Measurements from ENCODE around the gene SCYL2.
A peak's percentile ranks its signal among the peaks of the same experiment; 100 is the strongest.

SCYL2 gene

DNA sequence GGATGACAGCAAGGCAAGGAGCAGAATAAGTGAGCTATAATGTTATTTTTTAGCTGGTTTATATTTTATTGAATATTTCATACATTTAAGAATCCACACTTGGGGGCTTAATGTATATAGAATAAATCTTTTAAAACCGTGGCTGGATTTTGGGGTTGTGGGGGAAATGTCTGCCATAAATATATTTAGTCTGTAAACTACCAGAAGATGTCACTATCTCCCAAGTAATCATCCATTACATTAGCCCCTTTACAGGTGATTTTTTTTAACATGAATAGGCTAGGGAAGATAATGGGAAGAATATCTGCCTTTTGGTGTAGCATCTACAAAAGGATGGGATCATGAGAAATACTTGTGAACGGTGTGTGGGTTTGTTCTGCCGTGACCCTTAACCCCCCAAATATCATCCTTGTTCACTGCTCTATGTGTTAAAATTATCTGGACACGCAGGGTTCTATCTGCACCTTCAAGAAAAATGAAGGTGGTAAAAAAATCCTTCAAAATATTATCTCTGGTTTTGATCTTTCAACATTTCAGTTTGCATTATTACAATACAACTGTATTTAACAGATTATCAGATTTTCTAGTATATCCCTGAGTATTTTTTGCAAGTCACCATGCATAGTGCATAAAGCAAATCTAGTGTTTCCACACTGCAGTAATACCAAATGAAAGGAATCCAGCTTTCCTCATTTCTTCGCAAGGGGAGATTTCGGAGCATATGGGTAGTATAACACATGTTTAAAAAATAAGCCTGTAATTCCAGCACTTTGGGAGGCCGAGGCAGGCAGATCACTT, 81.9 kb downstream of the SCYL2 start:
- CTCF ChIA-PET: interaction anchor here (0.7 to 4.0 kb wide), 13 partner anchors 11 to 1390 kb away, joined by 3 to 30 read pairs (median 4); no protein-coding TSS in a partner anchor

GRCh38 chr12:100356644-100357223, 89.8 kb downstream of the SCYL2 start, which contains the start of gene SLC17A8:
Gene SLC17A8 (plus strand): TSS chr12:100357074. CDS start chr12:100357392, 318 bp downstream.
- ChIA-PET POLR2A (no interaction called here), CTCF (interaction anchor here (1.3 kb wide), 1 partner anchor 48 kb away, joined by 3 read pairs; no protein-coding TSS in a partner anchor)
- no peak for DNase-seq (ENCODE audit: extremely low spot score)
- TF ChIP-seq, protein P1, sequence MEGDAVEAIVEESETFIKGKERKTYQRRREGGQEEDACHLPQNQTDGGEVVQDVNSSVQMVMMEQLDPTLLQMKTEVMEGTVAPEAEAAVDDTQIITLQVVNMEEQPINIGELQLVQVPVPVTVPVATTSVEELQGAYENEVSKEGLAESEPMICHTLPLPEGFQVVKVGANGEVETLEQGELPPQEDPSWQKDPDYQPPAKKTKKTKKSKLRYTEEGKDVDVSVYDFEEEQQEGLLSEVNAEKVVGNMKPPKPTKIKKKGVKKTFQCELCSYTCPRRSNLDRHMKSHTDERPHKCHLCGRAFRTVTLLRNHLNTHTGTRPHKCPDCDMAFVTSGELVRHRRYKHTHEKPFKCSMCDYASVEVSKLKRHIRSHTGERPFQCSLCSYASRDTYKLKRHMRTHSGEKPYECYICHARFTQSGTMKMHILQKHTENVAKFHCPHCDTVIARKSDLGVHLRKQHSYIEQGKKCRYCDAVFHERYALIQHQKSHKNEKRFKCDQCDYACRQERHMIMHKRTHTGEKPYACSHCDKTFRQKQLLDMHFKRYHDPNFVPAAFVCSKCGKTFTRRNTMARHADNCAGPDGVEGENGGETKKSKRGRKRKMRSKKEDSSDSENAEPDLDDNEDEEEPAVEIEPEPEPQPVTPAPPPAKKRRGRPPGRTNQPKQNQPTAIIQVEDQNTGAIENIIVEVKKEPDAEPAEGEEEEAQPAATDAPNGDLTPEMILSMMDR (IDR thresholded peaks at IDR 0.05; ENCODE audit: control extremely low read depth, extremely low read depth, low read depth, missing control alignments): no peak

More for the DNA sequence above, 81.9 kb downstream of the SCYL2 start:
- POLR2A ChIA-PET: no interaction called here
- TF ChIP-seq, protein P1 (IDR thresholded peaks at IDR 0.05; ENCODE audit: control extremely low read depth, extremely low read depth, low read depth, missing control alignments): peak; percentile 33
- peak; percentile 19 for DNase-seq (ENCODE audit: extremely low spot score)

GRCh38 chr12:100359248-100359647, 92.3 kb downstream of the SCYL2 start:
- CTCF ChIA-PET: interaction anchor here (1.2 to 1.3 kb wide), 2 partner anchors 11 to 18 kb away, joined by 3 read pairs; no protein-coding TSS in a partner anchor
- POLR2A ChIA-PET: no interaction called here
- TF ChIP-seq, protein P1 (IDR thresholded peaks at IDR 0.05; ENCODE audit: control extremely low read depth, extremely low read depth, low read depth, missing control alignments): no peak
- DNase-seq (ENCODE audit: extremely low spot score): no peak

DNA sequence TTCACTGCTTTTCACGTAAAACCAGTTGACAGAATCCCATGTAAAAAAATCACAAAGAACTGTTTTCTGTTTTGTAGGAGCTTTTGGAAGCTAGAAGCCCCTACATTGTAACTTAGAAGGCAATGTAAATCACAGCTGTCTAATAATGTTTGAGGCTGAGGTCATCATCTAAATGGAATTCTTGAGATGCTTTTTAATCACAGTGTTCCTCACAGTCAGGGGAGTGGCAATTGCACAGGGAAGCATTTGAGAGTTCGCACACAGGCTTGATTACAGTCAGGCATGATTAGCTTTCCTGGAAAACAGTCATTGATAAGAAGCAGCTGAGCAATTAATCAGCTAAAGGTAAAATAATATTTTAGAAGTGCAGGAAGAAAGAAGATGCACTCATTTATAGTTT, 92.8 kb downstream of the SCYL2 start:
- ChIA-PET POLR2A (no interaction called here), CTCF (interaction anchor here (1.2 to 1.8 kb wide), 3 partner anchors 9 to 18 kb away, joined by 3 to 5 read pairs (median 3); no protein-coding TSS in a partner anchor)
- no peak for DNase-seq (ENCODE audit: extremely low spot score)
- TF ChIP-seq, protein P1 (IDR thresholded peaks at IDR 0.05; ENCODE audit: control extremely low read depth, extremely low read depth, low read depth, missing control alignments): no peak

- CTCF ChIA-PET: interaction anchor here (1.2 to 1.8 kb wide), 2 partner anchors 10 to 12 kb away, joined by 3 to 5 read pairs; no protein-coding TSS in a partner anchor
- POLR2A ChIA-PET: no interaction called here
These were observed 93.5 kb downstream of the SCYL2 start for GRCh38 chr12:100360450-100360849.

DNA sequence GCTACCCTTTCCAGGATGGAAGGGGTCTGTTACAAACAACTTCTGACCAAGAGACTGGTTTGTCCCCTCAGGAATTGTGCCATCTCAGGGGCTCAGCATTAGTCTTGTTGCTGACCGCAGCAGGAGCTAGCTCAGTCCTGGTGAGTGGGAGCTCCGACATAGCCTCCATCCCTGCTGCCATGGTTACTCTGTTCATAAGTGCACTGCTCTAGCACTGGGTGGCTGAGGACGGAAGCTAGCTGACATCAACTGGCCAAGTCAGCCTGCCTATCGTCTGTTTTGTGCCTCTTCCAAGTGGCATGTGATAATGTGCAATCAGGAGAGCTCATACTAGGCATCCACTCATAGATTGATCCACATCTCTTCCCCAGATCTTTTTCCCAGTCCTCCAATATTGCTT, 97.3 kb downstream of the SCYL2 start:
- ChIA-PET CTCF (interaction anchor here (1.1 to 1.7 kb wide), 4 partner anchors 11 to 40 kb away, joined by 3 to 5 read pairs (median 4); no protein-coding TSS in a partner anchor), POLR2A (no interaction called here)
- TF ChIP-seq, protein P1 (IDR thresholded peaks at IDR 0.05; ENCODE audit: control extremely low read depth, extremely low read depth, low read depth, missing control alignments): no peak

More at GRCh38 chr12:100360450-100360849, 93.5 kb downstream of the SCYL2 start:
- no peak for DNase-seq (ENCODE audit: extremely low spot score)
- TF ChIP-seq, protein P1 (IDR thresholded peaks at IDR 0.05; ENCODE audit: control extremely low read depth, extremely low read depth, low read depth, missing control alignments): no peak

More for the DNA sequence above, 97.3 kb downstream of the SCYL2 start:
- no peak for DNase-seq (ENCODE audit: extremely low spot score)
